Stimulated activated naive B cell treated with anti-CD40 and anti-IgM and Interleukin-4, amounts not matched to agents 10 μg/mL and 1 μg/mL and 100 μg/mL, for 72 hours (primary cell): Measurements from ENCODE around the gene MAP2K6.

Experiments
- ATAC-seq, 2 donors: fragments of 150-1000 bp; cut with Tn5 transposase; replicated peaks; 2 replicates each; pipeline ENCODE4 v1.10.0; 2021; ENCODE audit warnings: moderate library complexity in 1 of 2
- DNase-seq: peaks from one replicate; pipeline ENCODE4 v3.0.0; 2021
- H3K27ac Mint-ChIP-seq: one replicate; pipeline ENCODE4 v1.8.0; 2022; ENCODE audit warnings: mild to moderate bottlenecking, mixed read lengths
- H3K27me3 Mint-ChIP-seq, 2 donors: one replicate each; pipeline ENCODE4 v1.8.0; 2022; ENCODE audit warnings: mixed read lengths in 2 of 2
- H3K36me3 Mint-ChIP-seq, 2 donors: one replicate each; pipeline ENCODE4 v1.8.0; 2022; ENCODE audit warnings: mixed read lengths in 2 of 2, mild to moderate bottlenecking in 1 of 2
- H3K4me1 Mint-ChIP-seq, 2 donors: one replicate each; pipeline ENCODE4 v1.8.0; 2022; ENCODE audit warnings: mixed read lengths in 2 of 2, mild to moderate bottlenecking in 1 of 2
- H3K4me3 Mint-ChIP-seq, 2 donors: one replicate each; pipeline ENCODE4 v1.8.0; 2022; ENCODE audit warnings: mild to moderate bottlenecking in 2 of 2, mixed read lengths in 2 of 2, moderate library complexity in 1 of 2
- H3K9me3 Mint-ChIP-seq, 2 donors: one replicate each; pipeline ENCODE4 v1.8.0; 2022; ENCODE audit warnings: mixed read lengths in 2 of 2, mild to moderate bottlenecking in 1 of 2

The MAP2K6 gene

DNA sequence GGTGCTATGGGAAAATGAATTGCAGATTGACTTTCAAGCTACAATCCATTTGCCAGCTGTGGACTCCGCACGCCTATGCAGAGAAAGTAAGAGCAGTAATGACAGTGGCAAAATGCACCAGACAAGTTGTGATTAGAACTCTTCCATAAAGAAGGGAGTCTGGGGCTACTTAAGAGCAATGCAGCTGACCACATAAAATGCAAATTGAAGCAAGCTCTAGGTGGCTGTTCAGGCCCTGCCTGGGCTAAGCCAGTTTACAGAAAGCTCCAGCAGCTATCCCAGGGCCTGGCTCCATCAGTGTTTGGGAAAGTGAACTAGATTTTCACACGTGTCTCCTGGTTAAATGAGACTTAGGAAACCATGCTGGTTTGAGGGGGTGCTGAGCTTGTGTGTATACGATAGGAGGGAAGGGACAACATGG is 2.2 kb upstream of the MAP2K6 start:
- Mint-ChIP-seq H3K4me1 (no peaks in the 10 kb centered on the region), H3K36me3 (no peaks in the 10 kb centered on the region), H3K27me3 (no peaks in the 10 kb centered on the region), H3K9me3 (no peaks in the 10 kb centered on the region), H3K4me3 (no peak overlapping the region), H3K27ac (peak overlapping the region; percentile 7)
- no peak for ATAC-seq
- DNase-seq: no peak

DNA sequence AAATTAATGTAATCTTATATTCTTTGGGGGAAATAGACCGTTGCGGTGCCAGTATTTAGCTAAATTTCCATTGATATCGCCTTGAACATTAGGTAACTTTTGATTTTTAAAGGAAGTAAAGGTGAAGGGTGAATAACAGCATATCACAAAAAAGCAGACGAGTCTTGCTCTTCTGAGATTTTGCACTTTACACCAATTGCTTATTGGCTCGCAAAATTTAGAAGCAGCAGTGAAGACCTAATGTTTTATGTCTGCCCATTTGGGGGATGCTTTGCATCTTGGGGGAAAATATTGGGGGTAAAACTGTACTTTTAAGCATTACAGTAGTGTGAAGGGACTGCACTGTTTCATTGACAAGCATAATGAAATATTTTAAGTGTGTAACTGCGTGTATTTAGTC is 934 bp downstream of the MAP2K6 start:
- H3K36me3 Mint-ChIP-seq: no peaks in the 10 kb centered on the region
- no peak overlapping the region for H3K4me3 Mint-ChIP-seq
- no peaks in the 10 kb centered on the region for H3K4me1 Mint-ChIP-seq
- no peaks in the 10 kb centered on the region for H3K9me3 Mint-ChIP-seq
- no peaks in the 10 kb centered on the region for H3K27me3 Mint-ChIP-seq
- H3K27ac Mint-ChIP-seq: no peak overlapping the region
- no peak for ATAC-seq
- DNase-seq: no peak

DNA sequence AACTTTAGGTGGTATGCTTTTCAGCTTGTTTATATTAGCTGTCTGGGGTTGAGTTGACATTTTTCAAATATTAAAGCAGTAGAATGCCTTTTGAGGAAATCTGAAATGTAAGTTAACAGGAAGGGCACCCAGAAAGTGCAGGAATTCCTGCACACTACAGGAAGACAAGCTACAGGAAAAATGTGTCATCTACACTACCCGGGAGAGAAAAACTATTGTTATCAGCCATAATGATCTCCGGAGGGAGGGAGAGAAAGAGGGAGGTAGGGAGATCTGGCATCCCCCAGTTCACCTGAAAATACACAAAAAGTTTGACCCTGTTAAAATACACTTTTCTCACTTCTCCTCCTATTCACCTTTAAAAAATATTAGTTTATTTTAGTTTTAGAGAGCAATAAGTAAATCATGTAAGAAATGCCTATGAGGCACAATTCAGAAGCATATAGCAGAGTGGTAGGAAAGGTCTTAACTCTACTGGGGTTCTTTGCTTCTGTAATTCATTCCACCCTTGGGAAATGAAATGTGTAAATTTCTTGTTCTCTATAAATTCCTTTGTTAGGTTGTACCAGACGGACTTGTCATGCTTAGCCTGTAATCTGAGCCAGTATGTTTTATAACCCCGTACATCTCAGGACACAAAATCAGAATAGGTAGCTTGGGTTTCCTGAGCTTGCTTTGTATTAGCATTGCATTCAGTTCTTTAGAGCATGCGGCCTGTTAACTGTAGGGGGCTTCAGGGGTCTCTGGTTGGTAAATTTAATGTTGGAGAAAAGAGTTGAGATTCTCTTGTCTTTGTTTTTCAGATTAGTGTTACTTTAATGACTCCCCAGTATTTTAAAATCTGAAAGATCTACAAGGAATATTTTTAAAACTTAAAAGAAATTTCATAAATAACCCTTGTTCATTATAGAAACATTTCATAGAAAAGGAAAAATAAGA is 3.3 kb downstream of the MAP2K6 start:
- no peak for ATAC-seq
- peaks cover 0 to 2% of the 10 kb centered on the region in 2 donors for H3K4me1 Mint-ChIP-seq
- H3K4me3 Mint-ChIP-seq: no peak overlapping the region
- no peak overlapping the region for H3K27ac Mint-ChIP-seq
- no peaks in the 10 kb centered on the region for H3K9me3 Mint-ChIP-seq
- DNase-seq: no peak
- no peaks in the 10 kb centered on the region for H3K36me3 Mint-ChIP-seq
- H3K27me3 Mint-ChIP-seq: no peaks in the 10 kb centered on the region

DNA sequence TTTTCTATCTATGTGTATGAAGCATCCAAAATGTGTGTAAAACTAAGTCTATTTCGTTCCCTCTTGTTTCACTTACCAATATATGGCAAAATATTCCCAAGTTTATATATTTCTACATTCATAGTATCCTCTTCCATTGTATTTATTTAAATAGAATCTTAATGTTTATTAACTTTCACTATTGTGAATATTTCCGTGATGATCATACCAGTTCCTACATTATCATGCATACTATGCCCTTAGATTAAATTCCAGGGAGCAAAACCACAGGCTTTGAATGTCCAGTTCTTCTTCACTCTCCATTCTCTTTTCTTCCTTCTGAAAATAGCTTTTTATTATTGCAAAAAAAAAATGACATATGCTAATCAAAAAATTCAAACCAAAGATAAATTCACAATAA is 4.0 kb downstream of the MAP2K6 start:
- no peaks in the 10 kb centered on the region for H3K36me3 Mint-ChIP-seq
- H3K27ac Mint-ChIP-seq: no peak overlapping the region
- H3K9me3 Mint-ChIP-seq: no peaks in the 10 kb centered on the region
- ATAC-seq: no peak
- H3K27me3 Mint-ChIP-seq: no peaks in the 10 kb centered on the region
- no peak for DNase-seq
- peaks cover 4% of the 10 kb centered on the region in 2 donors for H3K4me1 Mint-ChIP-seq
- no peak overlapping the region for H3K4me3 Mint-ChIP-seq

DNA sequence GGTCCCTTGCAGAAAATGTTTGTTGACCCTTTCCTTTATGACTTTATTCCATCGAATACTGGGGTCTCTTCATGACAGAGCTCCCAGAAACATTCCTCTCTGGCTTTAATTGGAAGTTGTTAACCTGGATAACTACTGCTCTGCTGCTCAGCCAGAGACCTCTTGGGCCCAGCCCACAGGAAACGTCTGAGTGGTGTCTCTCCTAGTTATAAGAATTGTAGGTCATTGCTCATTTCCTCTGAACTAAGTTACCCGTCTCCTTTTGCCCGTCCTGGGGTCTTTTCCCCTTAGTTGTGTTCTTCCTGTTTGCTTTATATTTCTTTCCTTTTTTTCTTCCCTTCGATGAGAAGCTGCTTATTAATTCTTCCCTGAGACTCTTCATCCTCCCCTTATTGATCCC is 9.0 kb downstream of the MAP2K6 start:
- no peak overlapping the region for H3K27ac Mint-ChIP-seq
- H3K27me3 Mint-ChIP-seq: no peaks in the 10 kb centered on the region
- H3K4me3 Mint-ChIP-seq: no peak overlapping the region
- no peaks in the 10 kb centered on the region for H3K36me3 Mint-ChIP-seq
- DNase-seq: no peak
- ATAC-seq: no peak
- H3K4me1 Mint-ChIP-seq: peaks cover 9 to 18% of the 10 kb centered on the region in 2 donors
- no peaks in the 10 kb centered on the region for H3K9me3 Mint-ChIP-seq

DNA sequence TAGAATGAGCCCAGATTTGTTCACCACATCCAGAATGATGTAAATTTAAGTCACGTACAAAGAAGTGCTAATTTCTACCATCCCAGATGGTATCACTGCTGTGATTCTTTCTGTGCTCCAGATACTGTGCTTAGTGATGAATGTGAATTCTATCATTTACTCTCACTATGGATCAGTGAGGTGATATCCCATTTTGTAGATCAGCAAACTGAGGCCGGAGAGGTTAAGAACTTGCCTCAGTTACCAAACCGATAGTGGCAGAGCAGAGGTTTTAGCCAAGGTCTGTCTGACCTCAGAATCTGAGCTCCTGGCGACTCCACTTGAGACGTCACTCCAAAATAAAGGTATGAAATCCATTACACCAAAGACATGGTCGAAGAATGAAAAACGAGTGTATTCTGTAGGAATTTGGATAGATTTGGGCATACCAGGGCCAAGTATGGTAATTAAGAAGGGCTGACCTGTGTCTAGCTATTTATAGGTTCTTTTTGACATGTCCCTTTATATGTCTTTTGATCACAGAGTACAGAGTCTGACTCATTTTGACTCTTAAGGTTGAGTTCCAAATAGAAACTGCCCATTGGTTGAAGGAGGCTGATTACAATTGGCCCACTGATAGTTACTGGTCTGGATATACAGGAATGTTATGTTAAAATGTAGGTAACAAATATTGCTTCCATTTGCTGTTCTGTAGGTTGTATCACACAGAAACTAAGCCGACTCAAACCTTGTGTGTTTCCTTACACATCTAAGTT is 10.0 kb downstream of the MAP2K6 start:
- ATAC-seq (no peak), DNase-seq (no peak)
- Mint-ChIP-seq H3K27me3 (no peaks in the 10 kb centered on the region), H3K36me3 (no peaks in the 10 kb centered on the region), H3K4me1 (peaks cover 13 to 28% of the 10 kb centered on the region in 2 donors), H3K4me3 (no peak overlapping the region), H3K9me3 (no peaks in the 10 kb centered on the region), H3K27ac (no peak overlapping the region)

DNA sequence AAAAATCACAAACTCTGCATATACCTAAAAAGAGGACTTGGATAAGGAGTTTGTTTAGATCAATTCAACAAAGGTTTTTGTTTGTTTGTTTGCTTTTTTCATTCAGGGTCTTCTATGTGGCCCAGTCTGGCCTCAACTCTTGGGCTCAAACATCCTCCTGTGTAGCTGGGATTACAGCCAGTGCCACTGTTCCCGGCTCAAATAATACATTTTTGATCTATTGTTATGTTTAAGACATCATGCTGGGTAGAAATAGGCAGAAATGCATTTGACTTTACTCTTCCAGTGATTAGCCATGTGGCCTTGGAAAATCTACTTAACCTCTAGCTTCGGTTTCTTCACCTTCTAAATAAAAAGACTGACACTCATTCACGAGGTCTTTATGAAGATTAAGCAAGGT is 11.5 kb downstream of the MAP2K6 start:
- H3K4me1 Mint-ChIP-seq: peaks cover 24 to 42% of the 10 kb centered on the region in 2 donors

DNA sequence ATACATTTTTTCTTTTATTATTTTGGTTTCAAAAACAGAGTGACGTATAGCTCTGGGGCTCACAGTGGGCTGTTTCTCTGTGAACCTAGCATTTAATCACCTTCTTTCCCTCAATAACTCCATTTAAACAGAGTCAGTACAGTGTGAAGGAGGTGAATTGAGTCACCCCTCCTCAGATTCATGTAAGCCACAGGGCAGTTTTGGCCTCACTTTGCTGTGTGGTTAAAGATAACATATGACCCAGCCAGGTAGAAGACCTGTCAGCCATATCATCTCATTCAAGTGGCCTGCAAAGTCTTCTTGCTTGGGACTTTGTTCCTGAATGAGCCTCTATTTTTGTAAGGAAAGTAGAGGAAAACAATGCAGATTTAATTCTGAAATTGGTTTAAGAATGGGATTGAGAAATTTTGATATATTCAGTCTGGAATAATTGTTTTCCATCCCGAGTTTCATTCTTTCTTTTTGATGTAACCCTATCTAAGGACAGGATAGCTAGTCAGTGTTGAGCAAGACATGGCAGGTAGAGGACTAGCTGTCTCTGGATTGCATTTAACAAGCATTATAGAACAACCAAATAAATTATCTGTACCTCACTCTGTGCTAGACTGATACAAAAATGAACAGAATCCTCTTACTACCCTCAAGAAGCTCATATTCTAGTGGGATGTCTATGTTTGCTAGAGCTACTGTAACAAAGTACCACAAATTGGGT is 13.1 kb downstream of the MAP2K6 start:
- H3K9me3 Mint-ChIP-seq: no peaks in the 10 kb centered on the region
- peaks cover 22 to 42% of the 10 kb centered on the region in 2 donors for H3K4me1 Mint-ChIP-seq
- peaks cover 0 to 2% of the 10 kb centered on the region in 2 donors for H3K36me3 Mint-ChIP-seq
- no peak for DNase-seq
- no peak overlapping the region for H3K27ac Mint-ChIP-seq
- no peak overlapping the region for H3K4me3 Mint-ChIP-seq
- H3K27me3 Mint-ChIP-seq: no peaks in the 10 kb centered on the region
- ATAC-seq: no peak

More for the DNA sequence above, 11.5 kb downstream of the MAP2K6 start:
- Mint-ChIP-seq H3K36me3 (no peaks in the 10 kb centered on the region), H3K27me3 (no peaks in the 10 kb centered on the region), H3K27ac (no peak overlapping the region), H3K9me3 (no peaks in the 10 kb centered on the region), H3K4me3 (no peak overlapping the region)
- DNase-seq (no peak), ATAC-seq (no peak)

DNA sequence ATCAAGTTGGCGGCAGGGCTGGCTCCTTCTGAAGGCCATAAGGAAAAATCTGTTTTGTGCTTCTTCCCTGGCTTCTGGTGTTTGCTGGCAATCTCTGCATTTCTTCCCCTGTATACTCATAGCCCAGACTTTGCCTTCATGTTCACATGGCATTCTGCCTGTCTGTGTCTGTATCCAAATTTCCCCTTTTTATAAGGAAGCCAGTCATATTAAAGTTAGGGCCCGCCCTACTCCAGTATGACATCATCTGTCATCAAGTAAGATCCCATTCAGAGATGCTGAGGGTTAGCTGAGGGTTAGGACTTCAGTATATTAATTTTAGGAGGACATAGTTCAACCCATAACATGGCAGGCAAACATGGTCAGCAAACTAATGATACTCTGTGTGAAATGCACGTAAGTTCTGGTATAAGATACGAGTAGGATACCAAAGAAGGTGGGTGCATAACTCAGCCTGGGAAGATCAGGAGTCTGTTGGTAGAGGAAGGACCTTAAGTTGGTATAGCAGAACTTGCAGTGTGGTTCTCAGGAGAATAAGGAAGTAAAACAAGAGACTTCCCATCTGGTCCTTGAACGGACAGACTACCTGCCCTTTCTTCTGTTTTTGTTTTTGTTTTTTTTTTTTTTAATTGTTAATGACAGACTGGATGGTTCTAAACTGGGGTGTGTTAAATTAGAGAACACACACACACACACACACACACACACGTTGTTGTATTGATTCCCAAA is 13.9 kb downstream of the MAP2K6 start:
- peaks cover 21 to 39% of the 10 kb centered on the region in 2 donors for H3K4me1 Mint-ChIP-seq
- H3K4me3 Mint-ChIP-seq: no peak overlapping the region
- ATAC-seq (peak; percentile 41 to 51), DNase-seq (no peak)
- peaks cover 0 to 2% of the 10 kb centered on the region in 2 donors for H3K36me3 Mint-ChIP-seq
- H3K27me3 Mint-ChIP-seq: no peaks in the 10 kb centered on the region
- H3K9me3 Mint-ChIP-seq: no peaks in the 10 kb centered on the region
- no peak overlapping the region for H3K27ac Mint-ChIP-seq

DNA sequence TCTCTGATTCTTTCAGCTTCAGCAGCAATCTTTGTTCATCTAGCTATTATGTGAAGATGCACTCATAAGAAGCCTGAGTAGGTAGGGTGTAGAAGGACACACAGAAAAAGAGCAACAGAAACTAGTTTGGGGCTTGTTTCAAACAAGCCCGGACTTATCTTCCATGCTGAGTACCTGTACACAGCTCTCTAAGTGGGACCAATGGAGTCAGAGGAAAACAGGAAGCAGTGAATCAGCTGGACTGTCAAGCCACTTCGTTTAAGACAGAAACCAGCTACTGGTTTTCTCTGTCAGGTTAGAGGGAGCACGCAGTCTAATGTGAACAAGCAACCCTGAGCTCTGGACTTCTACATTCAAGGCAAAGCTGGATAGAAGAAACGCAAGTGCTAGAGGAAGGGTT is 16.0 kb downstream of the MAP2K6 start:
- Mint-ChIP-seq H3K27me3 (no peaks in the 10 kb centered on the region), H3K4me3 (peak overlapping the region; percentile 16 to 27), H3K36me3 (peaks cover 0 to 2% of the 10 kb centered on the region in 2 donors), H3K27ac (no peak overlapping the region), H3K9me3 (no peaks in the 10 kb centered on the region), H3K4me1 (peaks cover 18 to 39% of the 10 kb centered on the region in 2 donors)
- DNase-seq (no peak), ATAC-seq (peak; percentile 48 to 64)

DNA sequence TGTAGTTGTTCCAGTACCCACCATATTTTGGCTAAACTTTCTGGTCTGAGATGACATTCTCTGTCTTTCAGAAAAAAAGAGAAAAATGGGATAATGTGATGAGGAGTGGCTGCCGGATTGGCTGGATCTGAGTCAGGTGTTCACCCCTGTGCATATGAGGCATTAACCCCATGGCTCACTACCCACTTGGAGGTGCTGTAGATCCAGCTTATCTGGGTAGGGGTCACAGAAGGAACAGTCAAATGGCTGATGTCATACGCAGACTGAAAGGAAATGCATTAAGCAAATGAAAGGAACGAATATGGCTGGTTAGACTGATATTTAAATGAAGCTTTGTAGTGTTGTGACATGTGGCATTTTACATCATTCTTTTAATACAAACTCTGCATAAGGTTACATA is 17.3 kb downstream of the MAP2K6 start:
- no peak overlapping the region for H3K4me3 Mint-ChIP-seq
- no peaks in the 10 kb centered on the region for H3K9me3 Mint-ChIP-seq
- H3K36me3 Mint-ChIP-seq: peaks cover 0 to 2% of the 10 kb centered on the region in 2 donors
- no peak overlapping the region for H3K27ac Mint-ChIP-seq
- DNase-seq: no peak
- H3K27me3 Mint-ChIP-seq: no peaks in the 10 kb centered on the region
- H3K4me1 Mint-ChIP-seq: peaks cover 18 to 39% of the 10 kb centered on the region in 2 donors
- ATAC-seq: no peak

DNA sequence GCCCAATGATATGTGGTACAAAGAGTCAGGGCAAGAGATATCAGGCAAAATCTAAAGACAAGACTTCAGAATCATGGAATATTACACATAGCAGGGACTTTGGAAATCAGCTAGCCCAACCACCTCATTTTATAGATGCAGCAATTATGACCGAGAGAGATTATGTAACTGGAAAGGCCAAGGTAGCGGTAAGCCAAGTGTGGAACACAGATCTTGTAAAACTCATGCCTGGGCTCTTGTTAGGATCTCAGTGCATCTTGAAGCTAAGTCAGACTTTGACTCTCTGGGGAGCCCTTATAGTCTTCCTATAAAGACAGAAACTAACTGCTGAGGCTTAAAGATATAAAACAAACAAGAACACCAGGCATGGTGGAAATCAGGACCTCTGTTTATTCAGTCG is 18.6 kb downstream of the MAP2K6 start:
- H3K9me3 Mint-ChIP-seq: no peaks in the 10 kb centered on the region
- H3K4me3 Mint-ChIP-seq: no peak overlapping the region
- DNase-seq (no peak), ATAC-seq (no peak)
- H3K4me1 Mint-ChIP-seq: peaks cover 18 to 34% of the 10 kb centered on the region in 2 donors
- peaks cover 0 to 2% of the 10 kb centered on the region in 2 donors for H3K36me3 Mint-ChIP-seq
- H3K27me3 Mint-ChIP-seq: no peaks in the 10 kb centered on the region
- H3K27ac Mint-ChIP-seq: no peak overlapping the region

DNA sequence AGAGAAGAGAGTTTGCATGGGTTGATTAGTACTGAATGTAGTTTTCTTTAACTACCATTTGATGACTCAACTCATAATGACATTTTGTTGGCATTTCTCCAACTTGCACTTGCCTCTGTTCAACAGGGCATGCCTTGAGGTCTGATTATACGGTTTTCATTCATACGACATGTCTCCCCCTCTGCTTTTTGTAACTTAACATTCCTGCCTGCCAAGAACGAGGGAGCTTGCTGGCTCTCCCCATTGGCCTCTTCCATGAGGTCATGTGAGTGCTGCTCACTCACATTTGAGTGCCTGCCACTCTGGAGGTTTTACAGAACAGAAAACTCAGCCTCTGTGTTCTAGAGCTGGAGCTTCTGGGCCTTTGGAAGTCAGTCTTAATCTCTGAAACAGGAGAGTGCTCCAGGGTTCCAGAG is 19.7 kb downstream of the MAP2K6 start:
- H3K4me3 Mint-ChIP-seq: no peak overlapping the region
- peaks cover 11 to 23% of the 10 kb centered on the region in 2 donors for H3K4me1 Mint-ChIP-seq
- DNase-seq: no peak
- H3K36me3 Mint-ChIP-seq: peaks cover 2 to 3% of the 10 kb centered on the region in 2 donors
- no peak for ATAC-seq
- no peak overlapping the region for H3K27ac Mint-ChIP-seq
- no peaks in the 10 kb centered on the region for H3K27me3 Mint-ChIP-seq
- H3K9me3 Mint-ChIP-seq: no peaks in the 10 kb centered on the region
